NCI-H2196 treated with DMSO at 0.1 percent for 48 hours (cell line): ENCODE measurements around the gene GMDS.

Source experiments
- DNase-seq: peaks from one replicate; lab custom pipeline; 2025; ENCODE audit not compliant: unreplicated experiment; lab: John Stamatoyannopoulos, UW

The GMDS gene

DNA sequence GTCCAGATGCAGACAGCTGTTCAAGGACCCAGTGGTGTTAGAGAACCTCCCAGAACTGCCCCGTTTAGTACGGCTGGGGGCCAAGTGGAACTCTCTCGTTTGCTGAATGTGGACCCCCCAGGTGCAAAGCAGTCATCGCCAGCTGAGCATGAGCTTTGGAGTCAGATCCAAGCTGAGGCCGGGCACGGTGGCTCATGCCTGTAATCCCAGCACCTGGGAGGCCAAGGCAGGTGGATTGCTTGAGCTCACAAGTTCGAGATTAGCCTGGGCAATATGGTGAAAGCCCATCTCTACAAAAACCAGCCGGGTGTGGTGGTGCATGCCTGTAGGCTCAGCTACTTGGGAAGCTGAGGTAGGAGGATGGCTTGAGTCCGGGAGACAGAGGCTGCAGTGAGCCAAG is 606.0 kb downstream of the GMDS start:
- DNase-seq = no peak

DNA sequence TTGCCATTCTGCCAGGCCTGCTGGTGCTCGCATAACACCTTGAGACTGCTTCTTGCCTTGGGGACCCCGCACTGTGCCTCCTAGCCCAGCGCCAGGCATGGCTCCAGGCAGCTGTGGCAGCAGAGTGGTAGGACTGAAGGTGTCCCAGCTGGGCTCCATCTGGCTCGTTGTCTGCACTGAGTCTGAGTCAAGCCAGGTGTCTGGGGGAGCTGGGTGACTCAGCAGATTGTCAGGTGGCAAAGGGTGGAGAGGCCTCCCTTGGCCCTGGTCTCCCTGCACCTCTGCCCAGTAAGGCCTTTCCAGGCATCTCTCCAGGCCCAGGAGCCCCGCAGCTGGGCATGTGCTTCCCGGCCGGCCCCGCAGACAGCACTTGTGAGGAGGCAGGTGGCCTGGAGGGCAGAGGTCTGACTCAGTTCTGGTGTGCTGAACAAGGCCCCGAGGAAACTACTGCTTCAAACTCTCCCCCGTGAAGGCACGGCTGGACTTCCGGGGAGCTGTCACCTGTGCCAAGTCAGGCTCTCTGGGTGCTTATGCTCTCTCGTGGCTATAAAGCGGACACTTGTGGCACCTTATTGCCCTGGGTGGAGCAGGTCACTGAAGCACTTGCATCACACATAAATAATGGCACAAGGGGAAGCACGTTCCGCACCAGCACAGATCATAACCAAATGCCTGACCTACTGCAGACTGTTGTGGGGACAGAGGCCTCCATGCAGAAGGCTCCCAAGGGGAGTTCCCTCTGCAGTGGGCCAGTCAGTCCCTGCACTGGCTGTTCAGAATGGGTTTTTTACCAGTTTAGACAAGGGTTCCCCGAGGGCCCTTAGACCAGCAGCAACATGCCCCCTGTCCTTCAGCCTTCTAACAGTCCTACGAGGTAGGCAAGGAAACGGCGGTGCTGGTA is 608.2 kb downstream of the GMDS start:
- peak; percentile 46 for DNase-seq

DNA sequence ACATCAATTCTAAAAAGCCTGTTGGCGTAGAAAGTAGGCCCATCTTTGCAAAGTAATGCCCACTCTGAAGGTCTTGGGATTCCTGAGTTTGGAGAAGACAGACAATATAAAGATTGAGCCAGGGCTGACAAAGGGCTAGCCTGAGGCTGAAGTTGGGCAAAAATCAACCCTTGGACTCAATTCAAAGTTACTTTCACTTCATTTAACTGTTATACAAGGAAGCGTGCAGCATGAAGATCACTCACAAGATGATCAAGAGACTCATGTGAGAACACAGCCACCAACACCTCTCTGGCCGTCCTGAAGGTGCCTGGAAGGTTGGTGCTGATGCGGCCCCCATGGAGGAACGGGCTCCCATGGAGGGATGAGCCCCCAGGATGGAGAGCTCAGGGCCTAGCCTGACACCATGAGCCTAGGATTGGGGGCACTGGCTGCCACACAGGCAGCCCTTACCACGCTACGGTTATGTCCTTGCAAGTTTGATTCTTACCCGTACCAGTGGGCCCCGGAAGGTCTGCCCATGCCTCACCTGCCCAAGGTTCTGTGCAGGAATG is 609.1 kb downstream of the GMDS start:
- DNase-seq = no peak

DNA sequence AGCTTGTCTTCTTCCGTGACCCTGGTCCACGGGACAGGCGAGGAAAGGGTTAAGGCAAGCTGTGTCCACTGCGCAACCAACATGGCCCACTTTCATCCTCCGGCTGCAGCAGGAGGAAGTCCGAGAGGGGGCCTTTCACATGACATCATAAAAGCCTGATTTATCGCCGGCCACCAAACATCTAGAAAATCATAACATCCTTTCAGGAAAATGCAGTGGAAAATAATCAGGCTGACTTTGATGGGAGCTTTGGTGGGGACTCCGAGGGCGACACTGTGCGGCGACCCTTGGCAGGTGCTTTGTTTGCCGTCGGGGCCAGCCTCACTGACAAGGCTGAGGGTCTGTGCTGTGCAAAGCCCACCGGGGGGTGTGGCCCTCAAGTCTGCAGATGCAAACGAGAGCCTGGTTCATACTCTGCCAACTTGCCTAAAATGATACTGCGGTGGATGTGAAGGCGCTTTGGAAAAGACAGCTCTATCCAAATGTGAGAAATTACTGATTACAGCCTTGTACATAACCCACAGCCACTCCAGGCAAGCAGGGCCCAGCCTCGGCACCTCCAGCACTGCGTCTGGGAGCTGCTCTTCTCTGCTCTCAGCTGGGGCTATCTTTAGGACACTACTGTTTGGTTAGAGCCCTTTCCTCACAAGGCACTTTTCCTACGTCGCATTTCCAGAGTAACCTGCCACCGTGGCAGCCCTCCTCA is 609.9 kb downstream of the GMDS start:
- no peak for DNase-seq

DNA sequence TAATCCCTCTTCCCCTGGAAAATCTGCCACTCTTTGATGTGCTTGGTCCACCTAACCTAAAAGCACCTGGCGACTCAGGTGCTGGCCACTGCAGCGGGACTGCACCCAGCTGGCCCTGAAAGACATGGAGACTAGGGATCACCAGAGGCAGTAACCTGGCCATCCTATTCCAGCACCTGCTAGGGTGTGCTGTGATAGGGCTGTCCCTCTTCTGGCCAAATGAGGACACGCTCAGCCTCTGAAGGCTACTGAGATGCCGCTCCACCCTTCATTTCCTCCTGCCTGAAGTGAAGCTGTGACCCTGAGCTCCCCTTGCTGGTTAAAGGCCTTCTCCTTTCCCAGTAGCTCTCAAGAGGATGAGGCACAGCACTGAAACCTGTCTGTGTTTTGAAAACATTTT is 611.3 kb downstream of the GMDS start:
- no peak for DNase-seq

DNA sequence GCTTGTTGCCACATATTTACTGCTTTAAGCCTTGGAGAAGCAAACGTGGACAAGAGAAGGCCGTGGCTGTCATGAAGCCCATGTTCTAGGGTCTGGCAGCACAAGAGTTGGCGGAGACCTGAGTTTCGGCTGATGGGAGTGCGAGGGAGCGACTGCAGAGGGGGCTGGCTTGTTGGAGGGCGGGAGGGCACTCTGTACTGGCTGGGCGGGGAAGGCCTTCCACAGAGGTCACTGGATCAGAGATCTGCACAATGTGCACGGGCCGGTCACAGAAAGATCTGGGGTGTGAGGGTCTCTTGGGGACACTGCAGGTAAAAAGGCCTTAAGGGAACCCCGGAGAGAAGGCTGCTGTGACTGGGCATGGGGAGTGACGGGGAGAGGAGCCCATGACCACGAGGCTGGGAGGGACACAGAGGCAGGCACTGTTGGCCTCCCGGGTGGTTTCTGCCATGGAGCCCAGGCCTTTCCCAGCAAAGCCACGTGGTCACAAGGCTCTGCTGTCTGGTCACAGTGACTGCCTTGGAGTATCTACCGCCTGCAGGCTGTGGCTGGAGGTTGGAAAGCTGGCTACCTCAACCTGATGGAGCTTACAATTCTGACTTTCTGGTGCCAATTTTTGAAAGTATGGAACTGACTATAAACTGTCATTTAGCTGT is 611.9 kb downstream of the GMDS start:
- DNase-seq = no peak

DNA sequence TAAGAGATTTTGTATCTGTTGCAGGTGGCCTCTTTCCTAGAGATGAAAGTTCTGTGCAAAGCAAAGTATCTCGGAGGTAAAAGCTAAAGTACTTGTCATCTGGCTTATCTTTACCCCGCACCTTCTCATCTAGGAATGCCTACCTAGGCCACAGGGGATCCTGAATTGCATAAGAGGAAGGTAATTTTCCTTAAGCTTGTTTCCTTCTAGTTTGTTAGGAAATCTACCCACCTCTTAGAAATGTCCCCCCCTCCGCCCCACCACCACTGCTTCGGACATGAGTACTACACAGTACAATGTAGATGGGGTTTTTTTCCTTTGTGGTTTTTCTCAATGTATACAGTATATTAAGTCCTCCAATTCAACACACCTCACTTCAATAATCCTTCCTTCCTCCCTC is 614.2 kb downstream of the GMDS start:
- DNase-seq = no peak

DNA sequence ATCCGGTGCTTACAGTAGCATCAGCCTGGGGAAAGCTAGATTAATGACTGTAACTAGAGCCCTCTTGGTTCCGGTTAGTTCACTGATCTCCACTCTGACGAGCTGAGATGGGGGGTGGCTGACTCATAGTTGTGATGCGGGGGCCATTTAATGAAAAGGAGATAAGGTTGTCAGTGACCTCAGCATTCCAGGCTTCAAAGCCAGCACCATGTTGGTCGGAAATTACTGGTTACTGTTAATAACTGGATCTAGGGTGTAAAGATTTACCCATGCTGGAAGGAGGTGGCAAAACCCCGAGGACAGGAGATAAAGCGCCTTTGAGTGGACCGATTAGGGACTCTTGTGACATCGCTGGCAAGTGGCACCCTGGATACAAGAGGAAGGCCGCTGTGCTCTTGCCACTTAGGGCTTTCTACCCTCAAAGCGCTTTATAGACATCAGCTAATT is 614.6 kb downstream of the GMDS start:
- no peak for DNase-seq

DNA sequence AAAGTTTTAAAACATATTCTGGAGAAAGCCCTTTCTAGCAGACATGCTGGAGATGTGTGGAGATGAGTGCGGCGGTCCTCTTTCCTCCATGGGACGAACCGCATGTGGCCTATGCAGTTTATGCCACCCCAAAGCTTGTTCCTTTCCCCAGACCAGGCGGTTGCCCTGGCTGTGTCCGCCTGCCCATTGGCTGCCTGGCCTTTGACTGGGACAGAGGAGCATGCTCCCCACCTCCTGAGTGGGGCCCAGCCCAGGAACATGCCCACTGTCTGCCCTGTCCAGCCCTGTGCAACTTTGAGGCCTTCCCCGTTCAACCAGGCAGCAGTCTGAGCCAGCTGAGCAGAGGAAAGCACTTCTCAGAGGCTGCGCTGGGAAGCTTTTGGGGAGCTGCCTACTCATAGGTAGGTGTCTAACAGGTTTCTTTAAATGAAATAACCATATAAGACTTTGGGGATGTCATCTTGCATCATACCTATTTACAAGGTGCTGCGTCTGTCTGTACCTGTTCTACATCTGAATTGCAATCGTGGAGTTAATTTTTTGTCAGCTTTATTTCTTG is 615.1 kb downstream of the GMDS start:
- DNase-seq = no peak

DNA sequence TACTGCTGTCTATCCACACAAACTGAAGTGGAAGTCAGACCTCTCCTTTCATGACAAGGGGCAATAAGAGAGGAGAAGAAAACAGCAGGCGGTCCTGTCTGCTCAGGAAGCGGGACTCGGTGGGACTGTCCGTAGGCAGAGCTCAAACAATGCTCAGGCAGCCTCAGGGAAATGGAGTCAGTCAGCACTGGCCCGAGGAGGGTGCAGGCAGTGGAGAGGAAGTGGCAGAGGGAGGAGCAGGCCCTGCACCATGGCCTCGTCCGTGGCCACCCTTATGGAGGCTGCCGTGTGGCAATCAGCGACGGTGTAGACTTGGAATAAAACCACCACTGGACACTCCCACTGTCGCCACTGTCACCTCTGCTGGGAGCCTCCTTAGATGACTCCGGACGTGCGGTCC is 616.1 kb downstream of the GMDS start:
- DNase-seq = no peak

DNA sequence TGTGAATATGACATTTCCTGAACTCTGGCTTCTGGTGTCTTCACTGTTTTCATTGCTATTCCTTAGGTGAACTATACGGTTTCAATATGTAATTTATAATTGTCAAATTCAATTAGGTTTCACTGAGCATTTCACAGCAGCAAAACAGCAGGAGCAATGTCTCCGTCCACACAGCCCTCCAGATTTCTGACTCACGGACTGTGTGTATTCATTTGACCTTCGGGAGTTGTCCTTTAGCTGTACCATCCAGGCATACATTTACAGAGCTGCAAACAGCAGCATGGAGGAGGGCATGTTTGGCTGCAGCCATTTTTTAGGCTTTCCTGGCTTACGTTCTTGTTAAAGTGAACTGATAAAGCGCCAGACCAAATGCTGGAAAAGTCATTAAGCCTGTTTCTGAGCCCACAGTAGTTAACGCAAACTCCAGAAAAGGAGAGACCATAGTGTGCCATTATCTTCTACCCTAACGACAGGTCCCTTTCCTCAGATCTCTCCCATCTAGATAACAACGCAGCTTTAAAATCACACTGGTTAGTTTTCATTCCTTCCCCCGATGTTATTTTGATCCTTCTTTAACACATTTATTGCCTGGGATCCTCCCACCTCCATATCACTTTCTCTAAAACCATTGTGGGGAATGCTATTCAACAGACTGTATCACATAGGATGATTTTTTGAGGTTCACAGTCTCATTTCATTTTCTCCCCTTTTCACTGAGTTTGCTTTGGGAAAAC is 617.4 kb downstream of the GMDS start:
- DNase-seq = no peak

DNA sequence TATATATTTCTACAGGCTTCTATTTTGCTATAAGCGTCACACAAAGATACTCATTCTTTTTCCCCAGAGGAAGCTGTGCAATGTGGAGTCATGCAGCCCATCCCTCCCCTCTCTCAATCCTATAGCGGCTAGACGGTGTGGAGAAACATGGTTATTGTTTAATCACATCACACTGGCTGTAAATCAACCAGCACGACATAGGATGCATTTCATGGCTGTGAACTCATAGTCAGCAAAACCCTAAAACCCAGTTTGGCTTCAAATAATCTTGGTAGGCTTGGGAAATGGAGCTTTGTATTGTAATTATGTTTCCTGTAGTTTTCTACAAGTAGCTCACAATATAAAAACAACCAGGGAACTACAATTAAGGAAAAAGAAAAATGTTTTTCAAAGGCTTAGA is 618.9 kb downstream of the GMDS start:
- DNase-seq = no peak

DNA sequence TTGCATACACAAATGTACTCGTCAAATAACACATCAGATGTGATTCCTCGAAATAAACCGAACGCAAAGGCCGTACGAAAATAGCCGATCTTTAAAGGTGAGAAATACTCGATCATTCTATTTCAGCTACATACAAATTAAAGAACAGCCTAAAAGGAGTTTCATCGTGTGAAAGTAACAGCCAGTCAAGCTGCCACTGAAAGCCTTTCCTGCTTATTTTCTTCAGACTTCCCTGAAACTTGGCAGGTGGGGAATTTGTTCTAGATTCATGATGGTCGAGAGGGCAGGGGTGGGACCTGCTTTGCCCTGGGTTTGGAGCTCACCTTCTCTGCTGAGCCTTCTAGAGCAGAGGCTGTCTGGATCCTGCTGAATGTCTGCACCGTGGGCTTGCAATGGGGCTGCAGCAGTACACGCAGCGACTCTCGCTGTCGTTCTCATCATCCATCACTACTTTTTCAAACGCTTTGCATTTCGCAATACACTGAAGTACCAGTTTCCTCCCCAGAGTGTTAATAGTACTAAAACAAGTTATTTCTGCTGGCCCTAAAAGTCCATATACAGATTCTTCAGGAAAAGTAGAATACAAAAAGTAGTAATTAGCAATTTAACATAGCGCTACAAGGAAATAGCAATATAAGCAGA is 619.5 kb downstream of the GMDS start:
- no peak for DNase-seq

DNA sequence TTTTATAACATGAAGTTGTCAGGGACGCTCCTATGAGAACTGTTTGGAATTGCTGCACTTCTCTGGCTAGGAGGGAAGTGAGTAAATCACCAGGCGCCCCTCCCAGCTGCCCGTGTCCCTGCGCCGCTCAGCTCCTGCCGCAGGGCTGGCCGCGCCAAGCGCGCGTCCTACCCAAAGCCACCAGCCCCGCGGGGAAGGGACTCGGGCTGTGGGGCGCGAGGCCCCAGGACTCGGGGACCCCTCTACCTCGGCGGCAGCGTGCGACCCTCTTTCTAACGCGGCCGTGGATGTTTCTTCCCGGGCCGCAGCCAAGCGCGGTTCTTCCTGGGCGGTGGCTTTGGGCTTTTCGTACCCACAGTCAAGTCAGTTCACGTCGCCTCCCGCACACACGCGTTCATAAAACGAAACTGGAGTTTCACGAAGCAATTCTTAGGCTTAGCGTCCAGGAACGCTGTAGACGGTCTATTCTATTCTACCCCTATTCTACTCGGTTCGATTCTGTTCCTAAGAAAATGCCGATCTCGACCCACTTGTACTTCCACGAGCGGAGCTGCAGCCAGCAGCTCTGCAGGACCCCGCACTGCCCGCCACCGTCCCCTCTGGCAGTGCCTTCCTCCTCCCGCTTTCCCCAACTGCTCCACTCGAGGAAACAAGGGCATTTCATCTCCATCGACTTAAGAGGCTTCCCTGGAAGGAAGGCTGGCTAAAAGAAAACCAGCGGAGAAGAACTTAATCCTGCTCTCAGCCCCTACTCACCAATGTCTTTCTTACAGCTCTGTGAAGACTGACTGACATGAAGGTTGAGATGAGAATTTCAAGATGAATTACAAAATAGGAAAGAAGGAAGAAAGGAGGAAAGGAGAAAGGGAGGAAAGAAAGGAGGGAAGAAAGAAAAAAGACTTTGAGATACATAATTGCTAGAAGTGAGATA is 620.3 kb downstream of the GMDS start:
- no peak for DNase-seq

DNA sequence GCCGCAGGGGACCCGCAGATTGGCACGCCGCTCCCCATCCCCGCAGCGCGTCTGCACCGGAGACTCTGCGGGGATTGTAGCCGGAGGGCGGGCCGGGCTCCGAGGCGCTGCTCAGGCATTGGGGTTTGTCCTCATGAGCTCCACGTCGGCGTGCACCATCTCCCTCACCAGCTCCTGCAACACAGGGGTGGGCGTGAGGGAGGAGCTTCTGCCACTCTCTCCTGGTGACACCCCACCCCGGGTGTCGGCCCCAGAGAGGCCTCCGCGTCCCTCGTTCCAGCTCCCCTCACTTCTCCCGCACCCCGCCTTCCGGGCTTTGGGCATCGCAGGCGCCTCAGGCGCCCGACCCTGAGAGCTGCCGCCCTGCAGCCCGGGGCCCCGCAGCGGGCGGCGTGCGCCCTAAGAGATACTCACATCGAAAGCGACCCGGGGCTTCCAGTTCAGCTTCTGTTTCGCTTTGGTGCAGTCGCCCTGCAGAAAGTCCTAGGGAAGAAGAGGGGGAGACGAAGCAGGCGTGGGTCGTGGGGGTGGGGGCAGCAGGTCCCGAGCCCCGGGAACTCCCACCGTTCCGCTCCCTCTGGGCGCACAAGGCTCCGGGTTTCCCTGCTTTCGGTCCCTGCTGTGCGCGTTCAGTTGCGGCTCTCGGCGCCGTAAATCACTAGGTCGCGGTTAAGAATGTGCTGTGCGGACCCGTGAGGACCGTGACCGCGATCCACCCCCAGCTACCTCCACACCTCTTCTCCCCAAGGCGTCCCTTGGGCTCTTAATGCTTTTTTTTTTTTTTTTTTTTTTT is 621.2 kb downstream of the GMDS start:
- no peak for DNase-seq

DNA sequence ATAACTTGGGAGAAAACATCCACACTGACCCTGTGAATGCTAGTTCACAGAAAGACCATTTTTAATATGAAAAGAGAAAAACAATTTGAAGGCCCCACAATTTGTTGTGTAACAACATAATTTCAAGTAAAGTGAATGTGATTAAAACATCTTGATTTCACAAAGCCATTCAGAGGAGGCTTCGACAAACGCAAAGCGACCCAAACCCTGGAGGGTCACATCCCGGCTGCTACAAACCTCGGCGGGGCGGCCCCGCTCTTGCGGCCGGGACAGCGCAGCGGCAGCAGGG is 621.7 kb downstream of the GMDS start:
- DNase-seq = no peak

DNA sequence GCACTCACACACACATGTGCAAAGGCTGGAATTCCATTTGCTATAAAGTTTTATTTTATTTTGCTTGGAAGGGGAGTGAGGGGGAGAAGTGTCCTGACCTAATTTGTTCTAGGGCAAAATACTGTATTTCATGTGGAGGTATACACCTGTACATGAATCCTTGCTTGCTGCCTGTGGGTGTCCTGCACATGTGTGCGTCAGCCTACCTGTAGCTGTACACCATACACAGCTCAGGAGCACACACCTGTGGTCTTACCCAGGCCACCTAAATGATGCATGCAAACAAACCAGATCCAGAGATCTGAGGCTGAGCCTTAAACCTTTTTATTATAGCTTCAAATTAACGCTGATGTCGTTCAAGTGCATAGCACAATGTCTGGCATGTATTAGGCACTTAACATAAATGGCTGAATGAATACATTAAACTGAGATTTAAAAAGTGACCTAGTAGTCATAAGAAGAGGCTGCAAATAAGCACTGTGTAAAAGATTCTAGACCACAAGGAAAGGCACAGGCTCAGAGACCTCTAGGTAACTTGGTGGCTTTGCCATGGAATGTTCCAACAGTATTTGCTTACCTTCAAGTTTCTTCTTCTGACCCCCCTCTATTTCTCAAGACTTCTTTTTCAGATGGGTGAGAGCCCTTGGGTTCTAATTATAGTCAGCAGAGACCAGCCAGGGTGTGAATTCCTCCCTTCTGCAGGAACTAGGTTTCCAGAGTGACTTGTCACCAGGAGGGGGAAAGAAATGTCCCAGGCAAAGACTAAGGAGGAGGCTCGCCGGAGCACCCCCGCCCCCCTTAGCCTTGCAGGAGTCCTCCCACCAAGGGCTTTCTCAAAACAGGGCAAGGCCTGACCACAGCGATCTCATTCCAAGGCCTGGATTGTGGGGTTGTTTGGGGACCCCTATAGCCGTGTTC is 622.3 kb downstream of the GMDS start:
- no peak for DNase-seq
